ENCODE measurements around the gene RPS24. TPM values are rescaled to one million over a fixed set of nuclear protein-coding genes. Genes with fewer than 3 reads are reported as not detected.

Gene RPS24
- total RNA-seq, 4 donors from 2014 or later = 1,742 to 3,992 (median 2,045) TPM

DNA sequence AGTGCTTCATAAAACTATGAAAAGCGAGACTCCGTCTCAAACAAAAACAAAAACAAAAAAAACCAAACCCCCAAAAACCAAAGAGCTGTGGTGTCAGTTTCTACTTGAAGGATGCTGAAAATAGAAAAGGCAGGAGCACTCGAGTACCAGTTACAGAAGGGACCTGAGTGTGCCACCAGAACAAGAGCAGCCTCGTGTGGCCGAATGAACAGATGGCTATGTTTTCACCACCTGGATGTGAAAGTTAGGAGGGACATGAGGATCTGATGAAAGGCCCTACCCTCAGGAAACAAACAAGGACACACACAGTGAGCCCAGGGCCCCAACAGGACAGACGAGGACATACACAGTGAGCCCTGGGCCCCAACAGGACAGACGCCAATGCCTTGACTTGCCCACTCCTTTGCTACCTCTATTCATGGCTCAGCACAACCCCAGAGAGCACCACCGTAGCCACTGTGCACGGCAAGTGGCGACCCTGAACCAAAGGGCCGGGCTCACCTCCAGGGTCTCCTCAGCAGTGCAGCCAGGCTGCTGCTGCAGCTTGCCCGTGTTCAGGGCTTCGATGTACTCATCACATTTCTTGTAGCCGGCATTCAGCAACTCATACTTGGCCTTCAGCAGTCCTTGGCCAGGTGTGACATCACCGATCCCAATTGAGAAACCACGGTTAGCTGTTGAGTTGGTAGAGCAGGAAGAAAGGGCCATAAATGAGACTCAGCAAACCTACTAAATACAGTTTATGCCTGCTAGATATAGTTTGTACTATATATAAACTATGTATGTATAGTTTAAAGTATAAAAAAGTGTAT is 29.2 kb upstream of the RPS24 start:
- no peak overlapping the region for H3K4me3 ChIP-seq (replicated peaks in 1 of 3)
- DNase-seq = no peak
- no peak overlapping the region for H3K27ac ChIP-seq
- TF ChIP-seq, protein P1, sequence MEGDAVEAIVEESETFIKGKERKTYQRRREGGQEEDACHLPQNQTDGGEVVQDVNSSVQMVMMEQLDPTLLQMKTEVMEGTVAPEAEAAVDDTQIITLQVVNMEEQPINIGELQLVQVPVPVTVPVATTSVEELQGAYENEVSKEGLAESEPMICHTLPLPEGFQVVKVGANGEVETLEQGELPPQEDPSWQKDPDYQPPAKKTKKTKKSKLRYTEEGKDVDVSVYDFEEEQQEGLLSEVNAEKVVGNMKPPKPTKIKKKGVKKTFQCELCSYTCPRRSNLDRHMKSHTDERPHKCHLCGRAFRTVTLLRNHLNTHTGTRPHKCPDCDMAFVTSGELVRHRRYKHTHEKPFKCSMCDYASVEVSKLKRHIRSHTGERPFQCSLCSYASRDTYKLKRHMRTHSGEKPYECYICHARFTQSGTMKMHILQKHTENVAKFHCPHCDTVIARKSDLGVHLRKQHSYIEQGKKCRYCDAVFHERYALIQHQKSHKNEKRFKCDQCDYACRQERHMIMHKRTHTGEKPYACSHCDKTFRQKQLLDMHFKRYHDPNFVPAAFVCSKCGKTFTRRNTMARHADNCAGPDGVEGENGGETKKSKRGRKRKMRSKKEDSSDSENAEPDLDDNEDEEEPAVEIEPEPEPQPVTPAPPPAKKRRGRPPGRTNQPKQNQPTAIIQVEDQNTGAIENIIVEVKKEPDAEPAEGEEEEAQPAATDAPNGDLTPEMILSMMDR (IDR thresholded peaks at IDR 0.05) = no peak
- no peak for TF ChIP-seq POLR2A (IDR thresholded peaks at IDR 0.05)
- no peaks in the 10 kb centered on the region for H3K27me3 ChIP-seq
- WGBS, 2 donors = 91 to 92% methylated on average over 12 to 16 of the region's 16 CpGs
- H3K4me1 ChIP-seq = peaks cover 15 to 20% of the 10 kb centered on the region in 2 donors
- intact Hi-C loops (cut with DNase I) = loop anchor here (10.0 kb wide), 1 partner anchor 160 kb away; no protein-coding TSS in a partner anchor
- H3K9me3 ChIP-seq = no peaks in the 10 kb centered on the region
- H3K36me3 ChIP-seq = peaks cover 49 to 67% of the 10 kb centered on the region in 2 donors

DNA sequence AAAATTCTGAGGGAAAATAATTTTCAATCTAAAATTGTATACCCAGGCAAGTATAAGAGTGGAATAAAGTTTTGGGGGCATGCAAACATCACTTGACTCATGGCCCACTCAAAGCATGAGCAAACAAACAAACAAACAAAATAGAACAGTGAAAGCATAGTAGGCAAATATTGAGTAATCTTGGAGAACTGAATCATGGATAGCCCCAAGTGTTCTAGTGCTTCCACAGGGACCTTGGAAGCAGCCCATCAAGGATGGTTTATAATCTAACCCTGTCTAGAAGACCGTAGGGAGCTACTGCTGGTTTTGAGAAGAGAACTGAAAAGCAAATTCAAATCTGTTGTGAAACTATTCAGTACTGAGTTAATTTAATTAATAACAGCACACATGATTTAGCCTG is 26.5 kb upstream of the RPS24 start:
- no peaks in the 10 kb centered on the region for H3K9me3 ChIP-seq
- no peak overlapping the region for H3K27ac ChIP-seq
- H3K36me3 ChIP-seq = peaks cover 55 to 71% of the 10 kb centered on the region in 2 donors
- DNase-seq = no peak
- no peak overlapping the region for H3K4me3 ChIP-seq (replicated peaks in 1 of 3)
- no peak for TF ChIP-seq POLR2A (IDR thresholded peaks at IDR 0.05)
- TF ChIP-seq, protein P1 (IDR thresholded peaks at IDR 0.05) = no peak
- peaks cover 0 to 1% of the 10 kb centered on the region in 2 donors for H3K4me1 ChIP-seq
- intact Hi-C loops (cut with DNase I) = loop anchor here (10.0 kb wide), 1 partner anchor 162 kb away; no protein-coding TSS in a partner anchor
- H3K27me3 ChIP-seq = no peaks in the 10 kb centered on the region
- WGBS, 2 donors = 93 to 95% methylated on average over 1 of the region's 1 CpG

DNA sequence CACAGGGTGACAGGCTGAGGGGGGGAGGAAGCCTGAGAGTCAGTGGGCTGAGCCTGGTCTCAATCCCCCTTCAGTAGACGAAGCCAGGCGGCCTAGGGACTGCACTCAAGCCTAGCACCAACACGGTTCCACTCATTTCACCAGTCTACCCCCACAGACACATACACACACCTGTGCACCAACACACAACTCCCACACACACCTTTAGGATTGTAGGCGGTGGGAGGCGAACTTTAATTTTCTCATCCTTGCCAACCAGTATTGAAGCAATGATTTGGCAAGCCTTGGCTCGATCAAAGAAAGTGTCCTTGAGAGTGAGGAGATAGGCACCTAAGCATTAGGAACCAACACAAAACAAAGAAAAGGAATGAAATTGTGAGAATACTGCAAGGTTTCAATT is 24.0 kb upstream of the RPS24 start:
- intact Hi-C loops (cut with DNase I) = loop anchor here (10.0 kb wide), 1 partner anchor 165 kb away; no protein-coding TSS in a partner anchor

DNA sequence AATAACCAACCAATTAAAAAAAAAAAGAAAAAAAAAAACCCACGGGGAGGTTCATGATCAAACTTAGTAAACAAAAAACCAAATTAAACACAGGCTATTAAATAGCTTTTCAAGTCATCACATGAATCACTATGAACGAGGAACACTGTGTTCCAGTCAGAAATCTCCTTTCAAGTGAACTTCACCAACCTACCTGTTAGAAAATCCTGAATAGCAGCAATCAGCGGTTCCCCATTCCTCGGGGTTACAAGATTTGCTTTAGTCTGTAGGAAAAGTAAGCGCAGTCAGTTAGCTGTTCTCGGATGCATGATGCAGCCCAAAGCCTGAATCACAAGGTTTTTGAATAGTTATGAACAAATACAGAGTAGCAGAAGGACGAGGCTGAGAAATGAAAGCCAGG is 23.4 kb upstream of the RPS24 start:
- WGBS, 2 donors = 89 to 93% methylated on average over 7 of the region's 7 CpGs
- no peak for DNase-seq
- H3K4me3 ChIP-seq (replicated peaks in 1 of 3) = no peak overlapping the region
- H3K4me1 ChIP-seq = no peaks in the 10 kb centered on the region
- no peaks in the 10 kb centered on the region for H3K27me3 ChIP-seq
- intact Hi-C loops (cut with DNase I) = no loop called here
- H3K36me3 ChIP-seq = peaks cover 54 to 62% of the 10 kb centered on the region in 2 donors
- no peak overlapping the region for H3K27ac ChIP-seq
- no peaks in the 10 kb centered on the region for H3K9me3 ChIP-seq
- no peak for TF ChIP-seq POLR2A (IDR thresholded peaks at IDR 0.05)
- TF ChIP-seq, protein P1 (IDR thresholded peaks at IDR 0.05) = no peak

More for the DNA sequence above, 24.0 kb upstream of the RPS24 start:
- DNase-seq = no peak
- Histone ChIP-seq H3K36me3 (peaks cover 54 to 65% of the 10 kb centered on the region in 2 donors), H3K27me3 (no peaks in the 10 kb centered on the region), H3K9me3 (no peaks in the 10 kb centered on the region), H3K4me1 (no peaks in the 10 kb centered on the region), H3K27ac (no peak overlapping the region), H3K4me3 (replicated peaks in 1 of 3) (no peak overlapping the region)
- TF ChIP-seq, protein P1 (IDR thresholded peaks at IDR 0.05) = no peak
- no peak for TF ChIP-seq POLR2A (IDR thresholded peaks at IDR 0.05)
- 91 to 99% methylated on average over 6 of the region's 6 CpGs for WGBS, 2 donors

DNA sequence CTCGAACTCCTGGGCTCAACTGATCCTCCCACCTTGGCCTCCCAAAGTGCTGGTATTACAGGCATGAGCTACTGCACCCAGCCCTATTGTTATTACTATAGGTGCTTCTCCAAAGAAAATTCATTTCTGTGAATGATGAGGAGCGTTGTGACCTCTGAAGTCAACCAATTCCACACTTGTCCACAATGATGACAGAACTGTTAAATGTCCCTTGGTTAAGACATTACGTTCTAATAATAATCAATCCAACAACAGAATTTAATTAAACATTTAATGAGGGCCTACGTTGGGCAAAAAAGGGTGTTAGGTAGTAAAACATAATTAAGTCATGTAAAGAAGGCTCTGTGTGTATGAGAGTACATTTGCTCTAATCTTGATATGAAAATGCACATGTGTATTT is 22.6 kb upstream of the RPS24 start:
- intact Hi-C loops (cut with DNase I) = no loop called here
- Histone ChIP-seq H3K4me1 (no peaks in the 10 kb centered on the region), H3K9me3 (no peaks in the 10 kb centered on the region), H3K4me3 (replicated peaks in 1 of 3) (no peak overlapping the region), H3K27me3 (no peaks in the 10 kb centered on the region), H3K36me3 (peaks cover 59 to 65% of the 10 kb centered on the region in 2 donors), H3K27ac (no peak overlapping the region)
- 94 to 96% methylated on average over 4 of the region's 4 CpGs for WGBS, 2 donors
- no peak for DNase-seq
- TF ChIP-seq, protein P1 (IDR thresholded peaks at IDR 0.05) = no peak
- TF ChIP-seq POLR2A (IDR thresholded peaks at IDR 0.05) = no peak

All from thyroid gland (tissue), 4 donors.